Lung (tissue), 12 donors: ENCODE data around the gene KLK15. TPM values are rescaled to one million over a fixed set of nuclear protein-coding genes. Genes with fewer than 3 reads are reported as not detected.

ENCODE experiments used
- ATAC-seq: fragments of 200-7000 bp; cut with Tn5 transposase; one replicate; pipeline ENCODE4 v1.9.1; 2020; ENCODE audit warnings: moderate number of reproducible peaks; ENCODE audit not compliant: insufficient read depth, low FRiP score
- DNase-seq, 3 donors: peaks; one replicate each; pipeline ENCODE4 v3.0.0-alpha.2; 2013 to 2017
- H3K27ac ChIP-seq, 2 donors: one replicate each; pipeline ENCODE4 v1.5.1; 2013; ENCODE audit warnings: mild to moderate bottlenecking in 2 of 2, moderate library complexity in 2 of 2, control low read depth in 1 of 2, inconsistent platforms in 1 of 2, low read depth in 1 of 2, low read length in 1 of 2
- H3K27me3 ChIP-seq, 3 donors: one replicate each; pipeline ENCODE4 v1.5.1; 2013; ENCODE audit warnings: low read length in 2 of 3; ENCODE audit not compliant: control insufficient read depth in 3 of 3, insufficient read depth in 3 of 3
- H3K36me3 ChIP-seq, 4 donors: one replicate each; pipeline ENCODE4 v1.5.1; 2013; ENCODE audit warnings: low read length in 4 of 4, mild to moderate bottlenecking in 1 of 4, moderate library complexity in 1 of 4; ENCODE audit not compliant: control insufficient read depth in 4 of 4, insufficient read depth in 4 of 4
- H3K4me1 ChIP-seq, 5 donors: one replicate each; pipeline ENCODE4 v1.5.1; 2013; ENCODE audit warnings: low read length in 5 of 5, mild to moderate bottlenecking in 2 of 5, moderate library complexity in 1 of 5; ENCODE audit not compliant: control insufficient read depth in 5 of 5, insufficient read depth in 5 of 5
- H3K4me3 ChIP-seq: one replicate; pipeline ENCODE4 v1.5.1; 2013; ENCODE audit warnings: mild to moderate bottlenecking, control low read depth, moderate library complexity
- H3K9ac ChIP-seq, 2 donors: one replicate each; pipeline ENCODE4 v1.5.1; 2013; ENCODE audit warnings: low read length in 2 of 2, control low read depth in 1 of 2; ENCODE audit not compliant: insufficient read depth in 1 of 2
- H3K9me3 ChIP-seq, 4 donors: one replicate each; pipeline ENCODE4 v1.5.1; 2013; ENCODE audit warnings: low read length in 3 of 4, mild to moderate bottlenecking in 1 of 4, moderate library complexity in 1 of 4; ENCODE audit not compliant: control insufficient read depth in 4 of 4, insufficient read depth in 3 of 4
- WGBS, 2 donors: extraction: QIAGEN DNeasy Blood & Tissue Kit; methylation state at CpG; one replicate each; pipeline ENCODE4 v1.1.7; 2013; 5-methylcytosine and 5-hydroxymethylcytosine counted together
- polyA plus RNA-seq, 2 donors: library from polyadenylated mRNA; stranded (reverse); fragments of 200-250 nt; gene quantifications; one replicate each; pipeline ENCODE4 v1.2.1, GENCODE V29; 2013
- total RNA-seq, 2 donors: library from RNA; depleted of rRNA in 1 of 2; stranded (reverse); fragments of >200 nt in 1 of 2; gene quantifications; one replicate each; pipeline ENCODE4 v1.2.1, GENCODE V29; 2014 to 2021
- TF ChIP-seq, protein P1 (sequence below): IDR thresholded peaks from 2 replicates; pipeline ENCODE4 v1.5.1; 2012; ENCODE audit warnings: mild to moderate bottlenecking; ENCODE audit errors: control extremely low read depth, extremely low read depth
- donor health status: control.
- donor health status: control.
- donor health status: Bipolar disorder and iron deficiency.
- donor health status: healthy.
- donor health status: DM: yes; HTN: yes; CAD: no.

Gene KLK15
- total and polyA plus RNA-seq, 4 donors: not detected

DNA sequence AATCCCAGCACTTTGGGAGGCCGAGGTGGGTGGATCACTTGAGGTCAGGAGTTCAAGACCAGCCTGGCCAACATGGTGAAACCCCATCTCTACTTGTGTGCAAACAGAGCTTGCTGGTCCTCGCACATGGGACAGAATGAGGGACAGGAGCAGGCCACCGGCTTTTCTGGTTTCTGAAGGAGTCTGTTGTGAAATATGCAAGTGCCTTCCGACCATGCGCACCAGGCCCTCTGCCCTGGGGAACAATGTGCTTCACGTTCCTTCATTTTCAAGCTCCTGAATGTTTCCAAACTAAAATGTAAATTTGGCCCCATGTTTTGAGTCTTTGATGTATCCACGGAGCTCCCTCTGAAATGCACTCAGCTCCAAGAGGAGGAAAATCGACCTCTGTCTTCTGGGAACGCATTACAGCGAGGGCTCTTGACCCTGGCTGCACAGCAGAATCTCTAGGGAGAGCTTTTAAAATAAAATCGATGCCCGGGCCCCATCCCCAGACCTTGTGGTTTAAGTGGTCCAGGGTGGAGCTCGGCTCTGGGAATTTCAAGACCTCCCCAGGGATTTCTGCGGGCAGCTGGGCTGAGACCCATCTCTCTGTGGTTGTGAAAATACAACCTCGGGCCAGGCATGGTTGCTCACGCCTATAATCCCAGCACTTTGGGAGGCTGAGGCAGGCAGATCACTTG is 52.5 kb downstream of the KLK15 start:
- TF ChIP-seq, protein P1, sequence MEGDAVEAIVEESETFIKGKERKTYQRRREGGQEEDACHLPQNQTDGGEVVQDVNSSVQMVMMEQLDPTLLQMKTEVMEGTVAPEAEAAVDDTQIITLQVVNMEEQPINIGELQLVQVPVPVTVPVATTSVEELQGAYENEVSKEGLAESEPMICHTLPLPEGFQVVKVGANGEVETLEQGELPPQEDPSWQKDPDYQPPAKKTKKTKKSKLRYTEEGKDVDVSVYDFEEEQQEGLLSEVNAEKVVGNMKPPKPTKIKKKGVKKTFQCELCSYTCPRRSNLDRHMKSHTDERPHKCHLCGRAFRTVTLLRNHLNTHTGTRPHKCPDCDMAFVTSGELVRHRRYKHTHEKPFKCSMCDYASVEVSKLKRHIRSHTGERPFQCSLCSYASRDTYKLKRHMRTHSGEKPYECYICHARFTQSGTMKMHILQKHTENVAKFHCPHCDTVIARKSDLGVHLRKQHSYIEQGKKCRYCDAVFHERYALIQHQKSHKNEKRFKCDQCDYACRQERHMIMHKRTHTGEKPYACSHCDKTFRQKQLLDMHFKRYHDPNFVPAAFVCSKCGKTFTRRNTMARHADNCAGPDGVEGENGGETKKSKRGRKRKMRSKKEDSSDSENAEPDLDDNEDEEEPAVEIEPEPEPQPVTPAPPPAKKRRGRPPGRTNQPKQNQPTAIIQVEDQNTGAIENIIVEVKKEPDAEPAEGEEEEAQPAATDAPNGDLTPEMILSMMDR: no peak
- 43 to 66% methylated on average over 16 of the region's 16 CpGs for WGBS, 2 donors
- H3K27ac ChIP-seq: no peak overlapping the region

DNA sequence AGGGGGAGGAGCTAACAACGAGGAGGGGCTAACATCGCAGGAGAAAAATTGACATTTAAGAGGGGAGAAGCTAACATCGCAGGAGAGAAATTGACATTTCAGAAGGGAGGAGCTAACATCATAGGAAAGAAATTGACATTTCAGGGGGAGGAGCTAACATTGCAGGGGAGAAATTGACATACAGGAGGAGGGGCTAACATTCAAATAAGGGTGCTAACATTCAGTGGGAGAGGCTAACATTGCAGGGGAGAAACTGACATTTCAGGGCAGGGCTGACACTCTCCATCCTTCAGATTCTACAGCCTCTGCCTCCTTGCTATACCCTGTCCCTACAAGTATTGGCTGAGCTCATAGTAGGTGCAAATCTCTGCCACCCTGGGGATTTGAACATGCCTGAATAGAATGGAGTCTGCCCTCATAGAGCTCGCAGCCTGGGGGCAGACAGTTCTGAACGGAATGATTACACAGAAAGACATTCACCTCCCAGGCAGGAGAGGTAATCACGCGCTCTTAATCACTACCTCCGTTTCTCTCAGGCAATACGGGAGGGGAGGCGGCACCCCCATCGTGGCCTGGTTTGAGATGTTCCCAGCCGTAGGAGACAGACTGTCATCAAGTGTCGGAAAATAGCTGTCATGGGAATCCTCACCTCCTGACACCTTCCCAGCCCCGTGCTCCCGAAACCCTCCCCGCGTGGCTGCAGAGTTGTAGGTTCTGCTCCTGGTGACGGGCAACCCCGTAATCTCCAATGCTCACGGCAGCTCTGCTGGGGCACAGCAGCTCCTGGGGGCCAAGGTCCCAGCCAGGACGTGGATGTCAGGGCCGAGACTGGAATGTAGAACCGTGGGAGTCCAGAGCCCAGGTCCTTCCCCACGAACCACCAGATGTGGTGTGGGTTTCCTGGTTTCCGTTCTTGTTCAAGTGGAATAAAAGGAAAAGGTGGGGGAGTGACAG is 53.6 kb downstream of the KLK15 start:
- no peak overlapping the region for H3K9ac ChIP-seq
- TF ChIP-seq, protein P1: no peak
- WGBS, 2 donors: 42 to 44% methylated on average over 25 of the region's 25 CpGs
- no peak for DNase-seq
- no peaks in the 10 kb centered on the region for H3K36me3 ChIP-seq
- no peak overlapping the region for H3K4me3 ChIP-seq
- H3K27ac ChIP-seq: no peak overlapping the region
- H3K4me1 ChIP-seq: no peaks in the 10 kb centered on the region
- no peak for ATAC-seq
- peaks cover 0 to 41% (median 36%) of the 10 kb centered on the region in 3 donors for H3K27me3 ChIP-seq
- H3K9me3 ChIP-seq: peaks cover 0 to 2% (median 0%) of the 10 kb centered on the region in 4 donors

More for the DNA sequence above, 52.5 kb downstream of the KLK15 start:
- Histone ChIP-seq H3K36me3 (no peaks in the 10 kb centered on the region), H3K9ac (no peak overlapping the region), H3K9me3 (peaks cover 0 to 2% (median 0%) of the 10 kb centered on the region in 4 donors), H3K4me1 (no peaks in the 10 kb centered on the region), H3K4me3 (no peak overlapping the region), H3K27me3 (peaks cover 0 to 41% (median 36%) of the 10 kb centered on the region in 3 donors)
- DNase-seq (peak; percentile 39 to 62 (median 39)), ATAC-seq (no peak)

DNA sequence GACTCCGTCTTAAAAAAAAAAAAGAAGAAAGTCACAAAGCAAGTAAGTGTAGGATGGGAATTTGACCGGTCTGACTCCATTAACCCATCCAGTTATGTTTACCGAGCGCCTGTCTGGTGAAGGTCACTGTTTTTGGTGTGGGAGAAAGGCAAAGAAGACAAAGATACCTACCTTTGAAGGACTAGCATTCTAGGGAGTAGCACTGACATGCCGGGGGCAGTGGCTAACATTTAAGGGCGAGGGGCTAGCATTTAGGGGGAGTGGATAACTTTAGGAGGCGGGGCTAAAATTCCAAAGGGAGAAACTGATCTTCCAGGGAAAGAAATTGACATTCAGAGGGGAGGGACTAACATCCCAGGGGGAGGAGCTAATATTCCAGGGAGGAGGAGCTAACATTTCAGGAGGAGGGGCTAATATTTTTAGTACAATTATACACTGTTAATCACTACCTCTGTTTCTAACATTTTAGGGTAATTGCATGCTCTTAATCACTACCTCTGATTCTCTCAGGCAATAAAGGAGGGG is 54.4 kb downstream of the KLK15 start:
- no peak for DNase-seq
- H3K27ac ChIP-seq: no peak overlapping the region
- TF ChIP-seq, protein P1: no peak
- H3K9me3 ChIP-seq: peaks cover 0 to 2% (median 0%) of the 10 kb centered on the region in 4 donors
- no peak for ATAC-seq
- no peaks in the 10 kb centered on the region for H3K4me1 ChIP-seq
- peaks cover 0 to 41% (median 36%) of the 10 kb centered on the region in 3 donors for H3K27me3 ChIP-seq
- no peaks in the 10 kb centered on the region for H3K36me3 ChIP-seq
- H3K9ac ChIP-seq: no peak overlapping the region
- H3K4me3 ChIP-seq: no peak overlapping the region
- 54 to 57% methylated on average over 7 of the region's 7 CpGs for WGBS, 2 donors
